Endothelial cell of umbilical vein (primary cell): ENCODE measurements around the gene ABT1. TPM values are rescaled to one million over a fixed set of nuclear protein-coding genes. Genes with fewer than 3 reads are reported as not detected.

Source experiments
- BruUV-seq: library from RNA; stranded (reverse); fragments of 400-500 nt; replicated peaks from 2 replicates; lab custom pipeline; 2021; lab: Mats Ljungman, UMichigan
- CTCF ChIA-PET: fragments of 300-600, 350-600 bp; sonication (Branson Sonifier 250); formaldehyde crosslinking; loops from one replicate; lab custom pipeline; 2021; ENCODE audit warnings: antibody characterized with exemption, inconsistent platforms; lab: Charles Lee
- POLR2A ChIA-PET: fragments of 300-600, 350-600 bp; sonication (Branson Sonifier 250); formaldehyde crosslinking; loops from one replicate; lab custom pipeline; 2021; ENCODE audit warnings: antibody characterized with exemption, inconsistent platforms; lab: Charles Lee
- DNase-seq: peaks from one replicate; pipeline ENCODE4 v3.0.0-alpha.2; 2011; ENCODE audit warnings: low read depth, low spot score
- FAIRE-seq: peaks from 2 replicates; lab custom pipeline; 2011; peaks lifted over from hg19 to GRCh38; lab: Jason Lieb, UNC
- H2AFZ ChIP-seq: 2 replicates; pipeline ENCODE4 v1.6.0; 2012; ENCODE audit warnings: low read depth, low read length, control low read depth, inconsistent platforms
- H3K27ac ChIP-seq: 2 replicates; pipeline ENCODE4 v1.5.1; 2011; ENCODE audit warnings: low read depth, mild to moderate bottlenecking, control low read depth, low read length, moderate library complexity; ENCODE audit not compliant: insufficient read depth
- H3K27me3 ChIP-seq, 2 experiments: 2 replicates each; pipeline versions ENCODE4 v1.6.0 to v1.6.1; 2011; ENCODE audit warnings: low read length in 2 of 2, mixed read lengths in 1 of 2; ENCODE audit not compliant: control insufficient read depth in 2 of 2, insufficient read depth in 2 of 2
- H3K36me3 ChIP-seq, 2 experiments: 2 replicates in 1 of 2; 3 replicates in 1 of 2; pipeline ENCODE4 v1.5.1; 2011; ENCODE audit warnings: low read length in 2 of 2, mild to moderate bottlenecking in 1 of 2, moderate library complexity in 1 of 2; ENCODE audit not compliant: control insufficient read depth in 2 of 2, insufficient read depth in 2 of 2; ENCODE audit errors: extremely low read depth in 1 of 2
- H3K4me1 ChIP-seq: 3 replicates; pipeline ENCODE4 v1.5.1; 2011; ENCODE audit warnings: mild to moderate bottlenecking, low read length; ENCODE audit not compliant: control insufficient read depth, insufficient read depth; ENCODE audit errors: extremely low read depth
- H3K4me2 ChIP-seq: 2 replicates; pipeline ENCODE4 v1.6.1; 2011; ENCODE audit warnings: low read length, control low read depth, mixed read lengths; ENCODE audit not compliant: insufficient read depth
- H3K4me3 ChIP-seq, 3 experiments: fragments of 200-600 bp in 1 of 3; sonication (generic), shearing (Covaris generic) in 1 of 3; replicated peaks in 1 of 3; 2 replicates each; pipeline ENCODE4 v1.5.1; 2011 to 2016; ENCODE audit warnings: control low read depth in 3 of 3, low read length in 3 of 3, mild to moderate bottlenecking in 2 of 3, inconsistent platforms in 1 of 3, low read depth in 1 of 3, moderate library complexity in 1 of 3; ENCODE audit not compliant: insufficient read depth in 1 of 3
- H3K79me2 ChIP-seq: 2 replicates; pipeline ENCODE4 v1.6.0; 2012; ENCODE audit warnings: low read length, inconsistent platforms; ENCODE audit not compliant: control insufficient read depth, insufficient read depth
- H3K9ac ChIP-seq: replicated peaks from 2 replicates; pipeline ENCODE3; 2011; ENCODE audit warnings: low read length, control low read depth; ENCODE audit not compliant: insufficient read depth; ENCODE audit errors: extremely low read depth
- H3K9me1 ChIP-seq: replicated peaks from 3 replicates; pipeline ENCODE4 v1.6.0; 2011; ENCODE audit warnings: mild to moderate bottlenecking, low read length; ENCODE audit not compliant: control insufficient read depth, insufficient read depth; ENCODE audit errors: extremely low read depth
- H3K9me3 ChIP-seq: replicated peaks from 2 replicates; pipeline ENCODE4 v1.5.1; 2012; ENCODE audit warnings: low read length, inconsistent platforms; ENCODE audit not compliant: control insufficient read depth, insufficient read depth
- H4K20me1 ChIP-seq: replicated peaks from 2 replicates; pipeline ENCODE3; 2011; ENCODE audit warnings: mild to moderate bottlenecking, low read length; ENCODE audit not compliant: control insufficient read depth, insufficient read depth; ENCODE audit errors: extremely low read depth
- EZH2 ChIP-seq: IDR thresholded peaks from 2 replicates; pipeline ENCODE4 v1.6.1; 2012; ENCODE audit warnings: borderline replicate concordance, low read depth, mild to moderate bottlenecking, moderate library complexity, low read length, inconsistent platforms; ENCODE audit not compliant: severe bottlenecking
- FOS ChIP-seq: IDR thresholded peaks from 2 replicates; pipeline ENCODE4 v1.6.1; 2011; ENCODE audit warnings: mild to moderate bottlenecking, low read length, moderate library complexity, borderline replicate concordance; ENCODE audit not compliant: insufficient read depth
- GATA2 ChIP-seq: IDR thresholded peaks from 2 replicates; pipeline ENCODE4 v1.7.0; 2011; ENCODE audit warnings: low read depth, mild to moderate bottlenecking, moderate library complexity, mixed read lengths, low read length; ENCODE audit not compliant: insufficient read length, insufficient read depth
- JUN ChIP-seq: IDR thresholded peaks from 2 replicates; pipeline ENCODE4 v1.6.1; 2011; ENCODE audit warnings: borderline replicate concordance, low read depth; ENCODE audit not compliant: insufficient read length, insufficient read depth
- MYC ChIP-seq: IDR thresholded peaks from one replicate; pipeline ENCODE4 v1.6.1; 2011; ENCODE audit warnings: mild to moderate bottlenecking, low read depth, low read length
- POLR2A ChIP-seq: IDR thresholded peaks from 2 replicates; pipeline ENCODE4 v1.6.1; 2012; ENCODE audit warnings: low read depth, mild to moderate bottlenecking, control low read depth, low read length
- POLR2AphosphoS5 ChIP-seq: IDR thresholded peaks from 2 replicates; pipeline ENCODE4 v1.6.1; 2012; ENCODE audit warnings: low read depth, mild to moderate bottlenecking, control low read depth, low read length, moderate library complexity; ENCODE audit not compliant: insufficient read depth
- dilution Hi-C: fragments of 300-500 bp; cut with MboI; formaldehyde crosslinking; loops from one replicate; pipeline ENCODE4 v1.15.0; 2019; ENCODE audit warnings: low sequenced_read_pairs; ENCODE audit not compliant: extremely low pct_ligation_motif_present
- intact Hi-C: fragments of 100-400 bp; cut with micrococcal nuclease; formaldehyde crosslinking; loops from one replicate; pipeline ENCODE4 v1.10.0; 2022
- polyA plus RNA-seq, 4 experiments: library from polyadenylated mRNA; depleted of rRNA in 3 of 4; stranded (reverse) in 3 of 4; unstranded in 1 of 4; fragments of >200 nt; gene quantifications; 2 replicates each; pipeline versions ENCODE4 v1.2.1 to v1.2.3, GENCODE V29; 2011 to 2012; ENCODE audit warnings: missing spikeins in 1 of 4
- total RNA-seq: library from RNA; stranded (reverse); gene quantifications from 2 replicates; pipeline ENCODE4 v1.2.3, GENCODE V29; 2021
- TF ChIP-seq, protein P1 (sequence below): IDR thresholded peaks from 2 replicates; pipeline ENCODE4 v1.6.1; 2011; ENCODE audit not compliant: insufficient read depth, insufficient read length
- TF ChIP-seq, protein P2 (sequence below), 2 donors: IDR thresholded peaks; 1 replicate in 1 of 2; 2 replicates in 1 of 2; pipeline ENCODE4 v1.5.1; 2011; ENCODE audit warnings: low read length in 2 of 2, mild to moderate bottlenecking in 2 of 2, moderate library complexity in 2 of 2, control low read depth in 1 of 2, inconsistent platforms in 1 of 2, low read depth in 1 of 2; ENCODE audit not compliant: insufficient read depth in 1 of 2; ENCODE audit errors: extremely low read depth in 1 of 2

The ABT1 gene
- total and polyA plus RNA-seq, 2 donors (not counting 3 experiments of a cell fraction or from before 2014, with no cell fraction given): 20.1 to 22.2 TPM

DNA sequence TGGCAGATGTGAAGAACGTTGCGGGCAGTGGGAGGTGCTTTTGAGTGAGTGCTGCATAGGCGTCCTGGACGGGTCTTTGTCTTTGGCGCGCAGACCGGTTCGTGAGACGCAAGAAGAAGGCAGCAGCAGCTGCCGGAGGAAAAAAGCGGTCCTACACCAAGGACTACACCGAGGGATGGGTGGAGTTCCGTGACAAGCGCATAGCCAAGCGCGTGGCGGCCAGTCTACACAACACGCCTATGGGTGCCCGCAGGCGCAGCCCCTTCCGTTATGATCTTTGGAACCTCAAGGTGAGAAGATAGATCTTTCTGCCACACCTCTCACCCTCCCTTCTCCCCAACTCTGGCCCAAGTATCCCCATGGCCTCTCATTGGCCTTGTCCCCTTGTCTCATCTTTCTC is 1.1 kb downstream of the ABT1 start:
- Histone ChIP-seq H3K4me2 (peak overlapping the region; percentile 72), H3K9ac (peak overlapping the region; percentile 62), H3K4me3 (peak overlapping the region in 2 of 3 experiments; percentile 69 to 87), H3K27ac (no peak overlapping the region), H3K9me3 (no peaks in the 10 kb centered on the region), H2AFZ (no peak overlapping the region), H3K27me3 (peaks cover 1 to 3% of the 10 kb centered on the region in 2 experiments), H3K79me2 (peaks cover 13% of the 10 kb centered on the region), H3K9me1 (no peaks in the 10 kb centered on the region), H3K36me3 (peaks cover 3 to 11% of the 10 kb centered on the region in 2 experiments), H4K20me1 (no peaks in the 10 kb centered on the region), H3K4me1 (peaks cover 18% of the 10 kb centered on the region)
- CTCF ChIA-PET: no interaction called here
- intact Hi-C loops (loop anchor here (2.0 to 5.0 kb wide), 4 partner anchors 423 to 1294 kb away; a partner anchor contains a TSS), dilution Hi-C loops (no loop called here)
- BruUV-seq: TSS peak; percentile 32
- TF ChIP-seq GATA2 (no peak), MYC (no peak), JUN (no peak), FOS (no peak)
- FAIRE-seq (no peak), DNase-seq (no peak)
- POLR2A ChIA-PET: no interaction called here

DNA sequence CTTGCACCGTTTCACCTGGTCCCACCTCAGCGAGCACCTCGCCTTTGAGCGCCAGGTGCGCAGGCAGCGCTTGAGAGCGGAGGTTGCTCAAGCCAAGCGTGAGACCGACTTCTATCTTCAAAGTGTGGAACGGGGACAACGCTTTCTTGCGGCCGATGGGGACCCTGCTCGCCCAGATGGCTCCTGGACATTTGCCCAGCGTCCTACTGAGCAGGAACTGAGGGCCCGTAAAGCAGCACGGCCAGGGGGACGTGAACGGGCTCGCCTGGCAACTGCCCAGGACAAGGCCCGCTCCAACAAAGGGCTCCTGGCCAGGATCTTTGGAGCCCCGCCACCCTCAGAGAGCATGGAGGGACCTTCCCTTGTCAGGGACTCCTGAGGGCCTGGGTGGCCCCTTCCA is 1.5 kb downstream of the ABT1 start:
- intact Hi-C loops (loop anchor here (5.0 kb wide), 3 partner anchors 534 to 1294 kb away; a partner anchor contains a TSS), dilution Hi-C loops (no loop called here)
- Histone ChIP-seq H3K4me3 (no peak overlapping the region), H3K36me3 (peaks cover 3 to 11% of the 10 kb centered on the region in 2 experiments), H3K27me3 (peaks cover 0 to 2% of the 10 kb centered on the region in 2 experiments), H2AFZ (no peak overlapping the region), H4K20me1 (no peaks in the 10 kb centered on the region), H3K9me3 (no peaks in the 10 kb centered on the region), H3K79me2 (peaks cover 13% of the 10 kb centered on the region), H3K9ac (no peak overlapping the region), H3K27ac (no peak overlapping the region), H3K4me1 (peaks cover 18% of the 10 kb centered on the region), H3K9me1 (no peaks in the 10 kb centered on the region), H3K4me2 (no peak overlapping the region)
- BruUV-seq: no TSS peak
- TF ChIP-seq JUN: no peak
- TF ChIP-seq, protein P1, sequence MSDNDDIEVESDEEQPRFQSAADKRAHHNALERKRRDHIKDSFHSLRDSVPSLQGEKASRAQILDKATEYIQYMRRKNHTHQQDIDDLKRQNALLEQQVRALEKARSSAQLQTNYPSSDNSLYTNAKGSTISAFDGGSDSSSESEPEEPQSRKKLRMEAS: no peak
- no peak for TF ChIP-seq GATA2
- TF ChIP-seq POLR2AphosphoS5: no peak
- TF ChIP-seq MYC: no peak
- TF ChIP-seq, protein P2, sequence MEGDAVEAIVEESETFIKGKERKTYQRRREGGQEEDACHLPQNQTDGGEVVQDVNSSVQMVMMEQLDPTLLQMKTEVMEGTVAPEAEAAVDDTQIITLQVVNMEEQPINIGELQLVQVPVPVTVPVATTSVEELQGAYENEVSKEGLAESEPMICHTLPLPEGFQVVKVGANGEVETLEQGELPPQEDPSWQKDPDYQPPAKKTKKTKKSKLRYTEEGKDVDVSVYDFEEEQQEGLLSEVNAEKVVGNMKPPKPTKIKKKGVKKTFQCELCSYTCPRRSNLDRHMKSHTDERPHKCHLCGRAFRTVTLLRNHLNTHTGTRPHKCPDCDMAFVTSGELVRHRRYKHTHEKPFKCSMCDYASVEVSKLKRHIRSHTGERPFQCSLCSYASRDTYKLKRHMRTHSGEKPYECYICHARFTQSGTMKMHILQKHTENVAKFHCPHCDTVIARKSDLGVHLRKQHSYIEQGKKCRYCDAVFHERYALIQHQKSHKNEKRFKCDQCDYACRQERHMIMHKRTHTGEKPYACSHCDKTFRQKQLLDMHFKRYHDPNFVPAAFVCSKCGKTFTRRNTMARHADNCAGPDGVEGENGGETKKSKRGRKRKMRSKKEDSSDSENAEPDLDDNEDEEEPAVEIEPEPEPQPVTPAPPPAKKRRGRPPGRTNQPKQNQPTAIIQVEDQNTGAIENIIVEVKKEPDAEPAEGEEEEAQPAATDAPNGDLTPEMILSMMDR (IDR thresholded peaks at IDR 0.05; ENCODE audit: extremely low read depth in 1 of 2, insufficient read depth in 1 of 2, low read depth in 1 of 2, low read length in 2 of 2): no peak
- TF ChIP-seq EZH2: no peak
- TF ChIP-seq POLR2A: no peak
- no peak for TF ChIP-seq FOS
- FAIRE-seq: no peak
- POLR2A ChIA-PET: no interaction called here
- DNase-seq: no peak
- CTCF ChIA-PET: no interaction called here
